GM18505 (cell line): ENCODE measurements around the gene OPTC.

Experiments
- ATAC-seq: cut with Tn5 transposase; IDR thresholded peaks from one replicate; pipeline ENCODE4 v1.9.1; 2021; ENCODE audit not compliant: unreplicated experiment
- POLR2A ChIP-seq: IDR thresholded peaks from 4 replicates; pipeline ENCODE4 v1.6.1; 2011; ENCODE audit warnings: borderline replicate concordance; ENCODE audit not compliant: insufficient read depth, insufficient read length; ENCODE audit errors: extremely low read depth

OPTC gene

DNA sequence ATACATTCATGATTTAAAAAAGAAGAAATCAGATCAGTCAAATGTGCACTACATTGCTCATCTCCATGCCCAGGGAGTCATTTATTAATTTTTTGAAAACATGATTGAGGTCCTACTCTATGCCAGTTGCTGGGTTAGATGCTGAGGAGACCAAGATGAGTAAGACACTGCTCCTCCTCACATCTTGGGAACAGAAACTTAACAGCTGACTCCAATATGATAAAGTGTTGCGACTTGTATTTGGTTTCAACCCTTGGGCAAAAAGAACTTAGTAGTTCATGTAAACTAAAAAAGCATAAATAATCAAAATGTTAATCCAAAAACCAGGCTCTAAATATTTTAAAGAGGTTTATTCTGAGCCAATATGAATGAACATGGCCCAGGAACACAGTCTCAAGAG, 56.9 kb downstream of the OPTC start:
- no peak for ATAC-seq
- no peak for TF ChIP-seq POLR2A

GRCh38 chr1:203551550-203551949, 57.6 kb downstream of the OPTC start:
- ATAC-seq: no peak
- TF ChIP-seq POLR2A: no peak

DNA sequence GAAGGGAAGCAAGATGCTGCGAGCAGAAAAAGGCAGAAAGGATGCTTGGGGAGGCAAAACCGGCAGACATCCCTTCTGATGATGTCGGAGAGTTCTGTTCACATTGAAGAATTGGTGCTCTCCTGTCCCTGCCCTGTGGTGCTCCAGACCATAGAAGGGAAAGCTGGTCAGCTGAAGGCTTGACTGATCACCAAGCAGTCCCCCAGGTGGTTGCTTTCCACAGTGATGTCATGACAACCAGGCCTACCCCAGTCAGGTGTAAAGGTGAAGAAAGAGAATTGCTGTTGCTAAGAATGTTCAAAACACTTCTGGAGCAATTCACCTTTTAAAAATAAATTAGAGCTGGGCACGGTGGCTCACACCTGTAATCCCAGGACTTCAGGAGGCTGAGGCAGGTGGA, 59.5 kb downstream of the OPTC start:
- no peak for TF ChIP-seq POLR2A
- ATAC-seq: no peak

GRCh38 chr1:203554071-203554470, 60.1 kb downstream of the OPTC start:
- TF ChIP-seq POLR2A: no peak
- ATAC-seq: no peak

GRCh38 chr1:203555076-203555475, 61.1 kb downstream of the OPTC start:
- no peak for TF ChIP-seq POLR2A
- ATAC-seq: no peak

DNA sequence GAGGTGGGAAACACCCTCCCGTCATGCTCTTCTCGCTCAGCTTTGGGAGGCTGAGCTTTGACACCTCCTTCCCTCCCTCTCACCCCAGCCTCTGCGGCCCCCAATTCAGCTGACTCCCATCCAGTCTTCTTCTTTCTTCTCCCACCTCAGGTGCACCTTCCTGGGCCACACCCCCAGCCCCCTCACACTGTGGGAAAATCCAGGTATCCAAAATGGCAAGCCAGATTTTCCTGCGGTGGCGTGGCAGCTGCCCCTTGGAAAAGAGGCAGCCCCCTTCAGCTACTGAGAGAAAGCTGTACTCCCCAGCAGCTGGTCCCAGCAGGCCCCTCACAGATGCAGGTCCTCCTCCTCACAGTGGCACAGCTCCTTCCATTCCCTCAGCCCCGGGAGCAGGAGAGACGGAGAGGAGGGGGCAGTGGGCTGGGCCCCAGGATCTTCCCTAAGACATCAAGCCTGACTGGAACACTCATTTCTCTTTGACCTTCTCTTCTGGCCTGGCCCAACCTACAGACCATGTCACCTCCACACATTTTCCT, 61.6 kb downstream of the OPTC start:
- ATAC-seq: no peak
- no peak for TF ChIP-seq POLR2A

DNA sequence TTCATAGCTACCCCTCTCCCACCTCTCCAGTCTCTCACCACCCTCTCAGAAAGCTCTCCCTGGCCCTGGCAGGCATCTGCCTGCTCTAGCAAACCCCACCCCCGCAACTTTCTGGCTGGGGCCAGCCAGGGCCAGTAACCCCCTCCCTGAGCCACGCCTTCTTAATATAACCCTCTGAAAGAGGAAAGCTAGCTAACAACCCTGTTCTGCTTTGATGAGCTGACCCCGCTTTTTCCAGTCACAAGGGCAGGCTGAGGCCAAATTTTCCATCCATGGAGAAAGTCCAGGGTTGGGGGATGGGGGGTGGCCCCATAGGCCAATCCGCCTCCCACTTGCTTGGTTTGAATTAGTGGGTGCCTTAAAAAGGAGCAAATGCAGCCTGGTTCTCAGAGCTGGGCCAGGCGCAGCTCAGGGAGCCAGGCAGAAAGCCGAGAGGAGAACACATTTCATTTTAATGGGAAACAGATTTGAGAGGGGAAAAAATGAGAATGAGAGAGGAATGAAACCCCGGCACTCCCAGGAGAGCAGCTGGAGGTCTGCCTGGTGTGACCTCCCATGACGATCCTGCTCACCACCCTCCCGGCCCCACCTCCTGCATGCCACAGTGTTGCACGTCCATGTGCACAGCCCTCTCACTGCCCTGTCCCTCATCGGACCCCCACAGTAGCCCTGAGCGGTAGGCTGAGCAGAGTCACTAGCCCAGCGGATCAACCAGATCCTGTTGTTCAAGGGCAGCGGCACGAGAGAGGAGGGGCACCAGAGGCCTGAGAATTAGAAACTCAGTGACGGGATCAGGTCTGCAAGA, 62.3 kb downstream of the OPTC start:
- ATAC-seq: no peak
- TF ChIP-seq POLR2A: no peak

DNA sequence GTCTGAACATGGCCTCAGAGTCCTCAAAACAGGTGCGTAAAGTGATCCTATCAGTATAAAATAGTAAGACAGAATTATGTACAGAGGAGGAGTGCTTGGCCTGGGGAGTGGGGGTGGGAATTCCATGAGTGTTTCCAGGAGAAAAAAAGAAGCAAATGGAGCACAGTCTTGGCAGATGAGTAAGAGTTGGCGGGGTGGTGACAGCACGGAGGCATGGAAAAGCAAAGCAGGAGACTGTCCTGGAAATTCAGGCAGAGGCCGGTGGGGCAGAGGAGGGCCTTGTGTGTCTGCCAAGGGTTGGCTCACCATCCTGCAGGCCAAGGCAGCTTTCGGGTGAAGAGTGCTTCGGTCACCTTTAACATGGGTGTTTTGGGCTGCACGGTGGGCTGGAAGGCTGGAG, 63.4 kb downstream of the OPTC start:
- TF ChIP-seq POLR2A: no peak
- ATAC-seq: no peak

DNA sequence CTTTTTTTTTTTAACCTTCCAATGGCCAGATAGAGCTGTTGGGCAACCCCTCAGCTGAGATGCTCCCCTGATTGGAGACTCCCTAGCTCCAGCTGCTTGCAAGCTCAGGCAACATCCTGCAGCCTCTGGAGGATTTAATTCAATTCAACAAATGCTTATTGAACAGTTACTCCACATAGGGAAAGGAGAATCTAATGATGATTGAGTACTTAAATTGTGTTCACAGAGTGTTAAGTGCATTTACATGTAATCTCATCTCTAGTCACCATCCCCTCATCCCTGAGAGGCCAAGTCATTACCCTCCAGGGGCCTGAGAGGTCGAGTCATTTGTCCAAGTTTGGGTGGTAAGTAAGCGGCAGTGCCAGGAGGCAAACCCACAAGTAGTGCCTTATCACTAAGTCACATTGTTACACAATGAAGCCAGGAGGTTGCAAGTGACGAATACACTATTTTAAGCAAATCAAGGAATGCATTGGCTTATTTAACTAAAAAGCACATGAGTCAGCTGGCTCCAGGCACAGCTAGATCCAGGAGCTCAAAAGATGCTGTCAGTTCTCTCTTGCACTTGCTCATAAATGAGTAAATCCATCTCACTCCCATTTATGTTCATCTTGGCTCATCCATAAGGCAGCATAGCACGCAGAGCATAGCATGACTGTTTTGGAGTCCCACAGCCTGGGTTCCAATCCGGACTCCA, 64.3 kb downstream of the OPTC start:
- no peak for TF ChIP-seq POLR2A
- no peak for ATAC-seq
